ENCODE data around the gene DKK1. TPM values are rescaled to one million over a fixed set of nuclear protein-coding genes. Genes with fewer than 3 reads are reported as not detected.

The DKK1 gene
- total and polyA plus RNA-seq, 10 donors, result 0.44 to 7.7 (median 3.5) TPM; not detected in 2

DNA sequence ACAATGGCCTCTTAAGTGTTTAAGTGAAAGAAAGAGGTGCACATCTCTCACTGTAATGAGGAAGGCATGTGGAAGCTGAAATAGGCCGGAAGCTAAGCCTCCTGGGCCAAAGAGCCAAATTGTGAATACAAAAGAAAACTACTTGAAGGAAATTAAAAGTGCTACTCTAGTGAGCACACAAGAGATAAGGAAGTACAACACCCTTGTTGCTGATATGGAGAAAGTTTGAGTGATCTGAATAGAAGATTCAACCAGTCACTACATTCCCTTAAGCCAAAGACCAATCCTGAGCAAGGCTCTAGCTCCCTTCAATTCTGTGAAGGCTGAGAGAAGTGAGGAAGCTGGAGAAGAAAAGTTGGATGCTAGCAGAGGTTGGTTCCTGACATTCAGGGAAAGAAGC lies 8.2 kb downstream of the DKK1 start:
- intact Hi-C loops (cut with DNase I; ENCODE audit: low total_unique reads), result no loop called here

DNA sequence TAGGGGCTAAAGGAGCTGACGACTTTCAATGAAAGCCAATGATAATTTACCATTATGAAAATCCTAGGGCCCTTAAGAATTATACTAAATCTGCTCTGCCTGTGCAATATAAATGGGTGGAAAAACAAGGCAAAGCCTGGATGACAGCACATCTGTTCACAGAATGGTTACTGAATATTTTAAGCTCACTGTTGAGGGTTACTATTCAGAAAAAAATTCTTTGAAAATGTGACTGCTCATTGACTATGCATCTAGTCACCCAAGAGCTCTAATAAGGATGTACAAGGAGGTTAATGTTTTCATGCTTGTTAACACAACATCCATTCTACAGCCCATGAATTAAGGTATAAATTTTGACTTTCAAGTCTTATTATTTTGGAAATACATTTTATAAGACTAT lies 8.9 kb downstream of the DKK1 start:
- 90 to 93% (median 93%) methylated on average over 1 of the region's 1 CpG for WGBS, 5 donors
- H3K9me3 ChIP-seq, result no peaks in the 10 kb centered on the region

More for the DNA sequence above, 8.2 kb downstream of the DKK1 start:
- Histone ChIP-seq H3K9me3 (no peaks in the 10 kb centered on the region), H3K27me3 (replicated peaks in 1 of 7) (no peaks in the 10 kb centered on the region), H3K4me1 (no peaks in the 10 kb centered on the region), H3K27ac (no peak overlapping the region), H3K4me3 (no peak overlapping the region), H3K36me3 (no peaks in the 10 kb centered on the region)
- no peak for TF ChIP-seq POLR2AphosphoS5 (IDR thresholded peaks at IDR 0.05)
- TF ChIP-seq, protein P1, sequence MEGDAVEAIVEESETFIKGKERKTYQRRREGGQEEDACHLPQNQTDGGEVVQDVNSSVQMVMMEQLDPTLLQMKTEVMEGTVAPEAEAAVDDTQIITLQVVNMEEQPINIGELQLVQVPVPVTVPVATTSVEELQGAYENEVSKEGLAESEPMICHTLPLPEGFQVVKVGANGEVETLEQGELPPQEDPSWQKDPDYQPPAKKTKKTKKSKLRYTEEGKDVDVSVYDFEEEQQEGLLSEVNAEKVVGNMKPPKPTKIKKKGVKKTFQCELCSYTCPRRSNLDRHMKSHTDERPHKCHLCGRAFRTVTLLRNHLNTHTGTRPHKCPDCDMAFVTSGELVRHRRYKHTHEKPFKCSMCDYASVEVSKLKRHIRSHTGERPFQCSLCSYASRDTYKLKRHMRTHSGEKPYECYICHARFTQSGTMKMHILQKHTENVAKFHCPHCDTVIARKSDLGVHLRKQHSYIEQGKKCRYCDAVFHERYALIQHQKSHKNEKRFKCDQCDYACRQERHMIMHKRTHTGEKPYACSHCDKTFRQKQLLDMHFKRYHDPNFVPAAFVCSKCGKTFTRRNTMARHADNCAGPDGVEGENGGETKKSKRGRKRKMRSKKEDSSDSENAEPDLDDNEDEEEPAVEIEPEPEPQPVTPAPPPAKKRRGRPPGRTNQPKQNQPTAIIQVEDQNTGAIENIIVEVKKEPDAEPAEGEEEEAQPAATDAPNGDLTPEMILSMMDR (IDR thresholded peaks at IDR 0.05 in 8 of 11, conservative IDR thresholded peaks at IDR 0.05 in 3 of 11), result no peak
- no peak for DNase-seq
- WGBS, 5 donors, result 80 to 97% (median 84%) methylated on average over 1 of the region's 1 CpG

DNA sequence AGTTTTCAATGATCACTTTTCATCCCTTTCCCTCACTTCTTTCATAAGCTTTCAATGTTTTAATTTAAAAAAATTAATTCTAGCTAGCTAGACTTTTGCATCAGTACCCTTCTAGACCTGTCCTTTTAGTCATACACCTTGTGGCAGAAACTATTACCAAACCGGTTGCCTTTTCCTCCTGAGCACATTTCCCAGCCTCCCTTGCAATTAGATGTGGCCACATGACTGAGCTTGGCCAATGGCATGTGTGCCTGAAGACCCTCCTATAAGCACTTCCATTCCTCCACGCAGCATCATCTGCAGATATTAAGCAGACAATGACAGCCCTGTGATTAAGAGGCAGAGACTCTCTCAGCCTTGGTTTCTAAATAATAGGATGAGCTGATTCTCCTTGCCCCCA lies 12.3 kb downstream of the DKK1 start:
- Histone ChIP-seq H3K9me3 (no peaks in the 10 kb centered on the region), H3K27me3 (replicated peaks in 1 of 7) (no peaks in the 10 kb centered on the region), H3K36me3 (no peaks in the 10 kb centered on the region), H3K27ac (no peak overlapping the region), H3K4me1 (no peaks in the 10 kb centered on the region), H3K4me3 (no peak overlapping the region)
- TF ChIP-seq POLR2AphosphoS5 (IDR thresholded peaks at IDR 0.05) (no peak), POLR2A (IDR thresholded peaks at IDR 0.05) (no peak)
- TF ChIP-seq, protein P1 (IDR thresholded peaks at IDR 0.05 in 8 of 11, conservative IDR thresholded peaks at IDR 0.05 in 3 of 11), result no peak
- 68 to 88% (median 81%) methylated on average over 2 of the region's 2 CpGs for WGBS, 5 donors
- intact Hi-C loops (cut with DNase I; ENCODE audit: low total_unique reads), result no loop called here
- no peak for DNase-seq

More for the DNA sequence above, 8.9 kb downstream of the DKK1 start:
- H3K27ac ChIP-seq, result no peak overlapping the region
- no peaks in the 10 kb centered on the region for H3K27me3 ChIP-seq (replicated peaks in 1 of 7)
- H3K36me3 ChIP-seq, result no peaks in the 10 kb centered on the region
- no peaks in the 10 kb centered on the region for H3K4me1 ChIP-seq
- no peak overlapping the region for H3K4me3 ChIP-seq
- intact Hi-C loops (cut with DNase I; ENCODE audit: low total_unique reads), result no loop called here
- DNase-seq, result no peak
- TF ChIP-seq POLR2AphosphoS5 (IDR thresholded peaks at IDR 0.05), result no peak
- TF ChIP-seq POLR2A (IDR thresholded peaks at IDR 0.05), result no peak
- TF ChIP-seq, protein P1 (IDR thresholded peaks at IDR 0.05 in 8 of 11, conservative IDR thresholded peaks at IDR 0.05 in 3 of 11), result no peak

DNA sequence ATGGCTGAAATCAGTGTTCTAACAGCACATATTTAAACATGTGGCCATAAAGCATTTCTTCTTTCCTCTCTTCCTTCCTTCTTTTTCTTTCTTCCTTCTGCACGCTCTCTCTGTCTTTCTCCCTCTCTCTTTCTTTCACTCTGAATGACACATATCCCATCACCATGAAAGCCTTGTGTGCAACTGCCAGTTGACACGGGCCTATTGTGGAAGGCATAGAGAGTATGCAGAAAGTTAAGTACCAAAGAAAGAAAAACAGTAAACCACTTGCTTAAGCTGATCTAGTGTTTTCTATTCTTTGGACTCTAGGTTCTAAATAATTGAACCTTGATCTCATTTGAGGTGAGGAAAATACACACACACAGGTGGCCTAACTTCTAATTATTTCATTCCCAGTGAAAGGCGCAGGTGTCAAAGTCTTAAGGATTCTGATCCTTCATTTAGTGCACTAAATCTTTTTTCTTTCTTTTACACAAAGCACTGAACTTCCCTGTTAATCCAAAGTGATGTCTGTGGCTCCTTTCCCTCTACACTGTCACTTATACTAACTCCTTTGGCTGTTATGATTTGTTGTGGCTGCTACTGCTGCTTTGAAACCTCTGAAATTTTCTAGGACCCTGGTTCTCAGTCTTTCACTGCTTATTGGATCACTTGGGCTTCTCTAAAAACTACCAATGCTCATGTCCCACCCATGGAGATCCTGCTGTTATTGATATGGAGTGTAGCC lies 17.7 kb downstream of the DKK1 start:
- Histone ChIP-seq H3K27me3 (replicated peaks in 1 of 7) (no peaks in the 10 kb centered on the region), H3K4me1 (no peaks in the 10 kb centered on the region), H3K36me3 (no peaks in the 10 kb centered on the region), H3K9me3 (no peaks in the 10 kb centered on the region), H3K27ac (no peak overlapping the region), H3K4me3 (no peak overlapping the region)
- DNase-seq, result no peak
- TF ChIP-seq, protein P1 (IDR thresholded peaks at IDR 0.05 in 8 of 11, conservative IDR thresholded peaks at IDR 0.05 in 3 of 11), result no peak
- no peak for TF ChIP-seq POLR2A (IDR thresholded peaks at IDR 0.05)
- no peak for TF ChIP-seq POLR2AphosphoS5 (IDR thresholded peaks at IDR 0.05)
- 74 to 89% (median 83%) methylated on average over 3 of the region's 3 CpGs for WGBS, 5 donors
- intact Hi-C loops (cut with DNase I; ENCODE audit: low total_unique reads), result no loop called here

Data from spleen (tissue), 11 donors.